Gastrocnemius medialis (tissue), 4 donors: ENCODE measurements around the gene IKBKE.

Experiments
- CTCF ChIP-seq, 5 experiments: fragments of 450-650 bp in 3 of 5; fragments of 200-600 bp in 2 of 5; sonication (generic) in 2 of 5; IDR thresholded peaks in 4 of 5; conservative IDR thresholded peaks in 1 of 5; 1 replicate in 4 of 5; 2 replicates in 1 of 5; pipeline ENCODE4 v1.5.1; 2016 to 2019; ENCODE audit warnings: antibody characterized with exemption in 5 of 5, mild to moderate bottlenecking in 3 of 5, moderate library complexity in 3 of 5
- POLR2A ChIP-seq, 2 donors: fragments of 450-650 bp; IDR thresholded peaks; one replicate each; pipeline ENCODE4 v1.6.1; 2017; ENCODE audit warnings: antibody characterized with exemption in 2 of 2, mild to moderate bottlenecking in 2 of 2, moderate library complexity in 2 of 2

DNA sequence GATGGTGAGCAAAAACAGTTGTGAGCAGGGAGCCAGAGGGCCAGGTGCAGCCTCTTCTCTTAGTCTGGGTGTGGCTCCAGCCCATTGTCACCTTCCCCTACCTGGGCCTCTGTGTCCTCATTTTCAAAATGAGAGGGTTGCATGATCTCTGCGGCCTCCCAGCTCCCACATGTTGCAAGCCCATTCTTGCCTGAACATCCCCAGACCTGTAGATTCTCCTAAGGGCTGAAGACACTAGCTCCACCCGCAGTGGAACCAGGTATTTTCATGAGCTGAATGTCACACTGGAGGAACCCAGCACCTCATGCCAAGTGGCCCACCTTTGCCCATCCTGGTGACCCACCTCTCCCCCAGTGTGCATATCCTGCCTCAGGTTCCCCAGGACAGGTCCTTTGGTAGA lies 12.3 kb downstream of the IKBKE start:
- TF ChIP-seq CTCF (IDR thresholded peaks at IDR 0.05 in 4 of 5, conservative IDR thresholded peaks at IDR 0.05 in 1 of 5) = no peak
- no peak for TF ChIP-seq POLR2A (IDR thresholded peaks at IDR 0.05)
